PC-9 (cell line): Measurements from ENCODE around the gene VPS4A. TPM values are rescaled to one million over a fixed set of nuclear protein-coding genes. Genes with fewer than 3 reads are reported as not detected.

Source experiments
- BruUV-seq: library from RNA; stranded (reverse); fragments of 400-500 nt; replicated peaks from 2 replicates; lab custom pipeline; 2021; lab: Mats Ljungman, UMichigan
- CTCF ChIA-PET: fragments of 300-600 bp; sonication (Branson Sonifier 250); formaldehyde crosslinking; loops from one replicate; lab custom pipeline; 2022; ENCODE audit warnings: antibody characterized with exemption; lab: Charles Lee
- POLR2A ChIA-PET: fragments of 300-600 bp; sonication (Branson Sonifier 250); formaldehyde crosslinking; loops from one replicate; lab custom pipeline; 2022; ENCODE audit warnings: antibody characterized with exemption; ENCODE audit not compliant: unreplicated experiment; lab: Charles Lee
- DNase-seq, 2 experiments: peaks; one replicate each; pipeline versions ENCODE4 v3.0.0 to v3.0.0-alpha.2; 2015 to 2022; ENCODE audit warnings: mixed read lengths in 1 of 2
- H2AFZ ChIP-seq: fragments of 200-600 bp; sonication (generic); 2 replicates; pipeline ENCODE4 v1.8.1; 2017; ENCODE audit warnings: antibody characterized with exemption
- H3F3A ChIP-seq: fragments of 200-600 bp; sonication (generic); 2 replicates; pipeline ENCODE4 v1.8.1; 2017; ENCODE audit warnings: antibody characterized with exemption, mild to moderate bottlenecking, low read depth; ENCODE audit not compliant: insufficient read depth
- H3K27ac ChIP-seq: fragments of 200-600 bp; sonication (generic); 2 replicates; pipeline ENCODE4 v1.6.1; 2016; ENCODE audit warnings: mixed run types
- H3K27me3 ChIP-seq: fragments of 200-600 bp; sonication (generic); 2 replicates; pipeline ENCODE4 v1.6.1; 2016; ENCODE audit warnings: low read depth, mixed run types; ENCODE audit not compliant: insufficient read depth
- H3K36me3 ChIP-seq: fragments of 200-600 bp; sonication (generic); 2 replicates; pipeline ENCODE4 v1.6.1; 2016; ENCODE audit warnings: low read depth, mixed run types
- H3K4me1 ChIP-seq: fragments of 200-600 bp; sonication (generic); replicated peaks from 2 replicates; pipeline ENCODE4 v1.6.1; 2016; ENCODE audit warnings: mixed run types; ENCODE audit not compliant: insufficient read depth
- H3K4me2 ChIP-seq: fragments of 200-600 bp; sonication (generic); 2 replicates; pipeline ENCODE4 v1.6.1; 2017; ENCODE audit warnings: mixed run types
- H3K4me3 ChIP-seq: fragments of 200-600 bp; sonication (generic); 2 replicates; pipeline ENCODE4 v1.6.1; 2016; ENCODE audit warnings: mixed run types
- H3K79me2 ChIP-seq: fragments of 200-600 bp; sonication (generic); 2 replicates; pipeline ENCODE4 v1.6.1; 2017; ENCODE audit warnings: low read depth, mixed run types
- H3K9me2 ChIP-seq: fragments of 200-600 bp; sonication (generic); 2 replicates; pipeline ENCODE4 v1.8.1; 2017; ENCODE audit warnings: mild to moderate bottlenecking; ENCODE audit not compliant: insufficient read depth
- H3K9me3 ChIP-seq: fragments of 200-600 bp; sonication (generic); 2 replicates; pipeline ENCODE4 v1.8.1; 2016; ENCODE audit warnings: low read depth; ENCODE audit not compliant: insufficient read depth
- H4K20me1 ChIP-seq: fragments of 200-600 bp; sonication (generic); 2 replicates; pipeline ENCODE4 v1.8.1; 2017; ENCODE audit not compliant: insufficient read depth
- CTCF ChIP-seq: fragments of 200-600 bp; sonication (generic); conservative IDR thresholded peaks from 2 replicates; pipeline ENCODE4 v1.6.1; 2017; ENCODE audit warnings: mixed run types, antibody characterized with exemption, mild to moderate bottlenecking, moderate library complexity
- EZH2 ChIP-seq: fragments of 200-600 bp; sonication (generic); IDR thresholded peaks from 2 replicates; pipeline ENCODE4 v1.8.0; 2017; ENCODE audit warnings: antibody characterized with exemption, low read depth
- intact Hi-C: fragments of 100-400 bp; cut with micrococcal nuclease; formaldehyde crosslinking; loops from one replicate; pipeline ENCODE4 v1.10.0; 2022; ENCODE audit not compliant: unreplicated experiment
- total RNA-seq: library from RNA; stranded (reverse); gene quantifications from 2 replicates; pipeline ENCODE4 v1.2.3, GENCODE V29; 2021

VPS4A gene
- total RNA-seq, 1 experiment from 2014 or later: 26.7 TPM

DNA sequence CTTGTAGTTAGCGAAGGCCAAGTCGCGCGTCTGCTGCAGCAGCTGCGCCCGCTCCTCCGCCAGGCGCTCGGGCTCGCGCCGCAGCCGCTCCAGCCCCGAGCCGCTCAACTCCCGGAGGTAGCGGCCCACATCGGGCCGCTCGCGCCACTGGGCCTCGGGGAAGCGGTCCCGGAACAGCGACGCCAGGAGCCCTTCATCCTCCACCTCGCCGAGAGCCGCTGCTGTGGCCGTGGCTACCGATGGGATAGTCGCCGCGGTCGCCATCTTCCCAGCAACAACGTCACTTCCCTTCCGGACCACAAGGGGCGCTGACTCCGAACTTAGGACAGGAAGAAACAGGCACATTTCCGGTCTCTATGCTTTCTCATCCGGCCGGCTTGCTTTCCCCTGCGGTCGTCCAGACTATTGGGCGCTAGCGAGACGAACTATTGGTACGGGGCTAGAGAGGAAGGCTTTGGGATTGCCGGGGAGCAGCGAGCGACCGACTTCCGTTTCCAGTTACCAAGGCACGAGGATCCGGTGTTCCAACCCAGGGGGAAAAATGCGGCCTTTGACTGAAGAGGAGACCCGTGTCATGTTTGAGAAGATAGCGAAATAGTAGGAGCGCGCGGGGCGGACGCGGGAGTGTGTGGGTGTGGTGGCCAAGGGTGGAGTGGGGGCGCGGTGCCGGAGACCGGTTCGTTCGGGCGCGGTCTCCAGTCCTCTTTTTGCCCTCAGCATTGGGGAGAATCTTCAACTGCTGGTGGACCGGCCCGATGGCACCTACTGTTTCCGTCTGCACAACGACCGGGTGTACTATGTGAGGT, 28.3 kb downstream of the VPS4A start, which contains the start of the genes COG8 and NIP7:
Gene COG8, minus strand, starts transcription at position 276 of the 806 bp plus-strand sequence. Its CDS starts 12 bp downstream, at position 264.
Gene NIP7, plus strand, starts transcription at position 484 of the 806 bp plus-strand sequence. Its CDS starts 58 bp downstream, at position 542.
- intact Hi-C loops: loop anchor here (1.0 to 10.0 kb wide), 2 partner anchors 9 to 425 kb away; partner anchors contain the start of genes PDF and WWP2
- peaks cover 16% of the 10 kb centered on the region for H3K4me1 ChIP-seq
- H3K9me2 ChIP-seq: no peaks in the 10 kb centered on the region
- no peaks in the 10 kb centered on the region for H3K27me3 ChIP-seq
- peak within 1 kb of the TSS; percentile 89 for H2AFZ ChIP-seq
- peaks cover 46% of the 10 kb centered on the region for H3F3A ChIP-seq
- H3K79me2 ChIP-seq: peaks cover 48% of the 10 kb centered on the region
- peak; percentile 94 to 97 for DNase-seq
- peak within 1 kb of the TSS; percentile 88 for H3K4me3 ChIP-seq
- TF ChIP-seq EZH2 (no peak), CTCF (peak; percentile 84)
- CTCF ChIA-PET: no interaction called here
- no peaks in the 10 kb centered on the region for H3K9me3 ChIP-seq
- H3K4me2 ChIP-seq: peak within 1 kb of the TSS; percentile 88
- POLR2A ChIA-PET: interaction anchor here (0.7 kb wide), 1 partner anchor 282 kb away, joined by 4 read pairs; no protein-coding TSS in a partner anchor
- no TSS peak for BruUV-seq
- peaks cover 31% of the 10 kb centered on the region for H3K36me3 ChIP-seq
- peak within 1 kb of the TSS; percentile 73 for H3K27ac ChIP-seq
- 0 out of 2 replicates have a peak, but pooled peaks cover 4% of the 10 kb centered on the region for H4K20me1 ChIP-seq

- Histone ChIP-seq H3K27me3 (no peaks in the 10 kb centered on the region), H3K4me1 (peaks cover 16% of the 10 kb centered on the region), H3K4me3 (peak overlapping the region; percentile 88), H3K9me2 (no peaks in the 10 kb centered on the region), H4K20me1 (0 out of 2 replicates have a peak, but pooled peaks cover 4% of the 10 kb centered on the region), H3F3A (peaks cover 48% of the 10 kb centered on the region), H3K9me3 (no peaks in the 10 kb centered on the region), H3K4me2 (peak overlapping the region; percentile 86), H2AFZ (peak overlapping the region; percentile 84), H3K27ac (peak overlapping the region; percentile 73), H3K36me3 (peaks cover 26% of the 10 kb centered on the region), H3K79me2 (peaks cover 48% of the 10 kb centered on the region)
- ChIA-PET CTCF (no interaction called here), POLR2A (interaction anchor here (0.7 kb wide), 1 partner anchor 283 kb away, joined by 4 read pairs; no protein-coding TSS in a partner anchor)
- no peak for DNase-seq
- intact Hi-C loops: no loop called here
- TSS peak; percentile 53 for BruUV-seq
- TF ChIP-seq EZH2: no peak
- TF ChIP-seq CTCF: no peak
Observed at GRCh38 chr16:69340095-69340644, 29.0 kb downstream of the VPS4A start.

DNA sequence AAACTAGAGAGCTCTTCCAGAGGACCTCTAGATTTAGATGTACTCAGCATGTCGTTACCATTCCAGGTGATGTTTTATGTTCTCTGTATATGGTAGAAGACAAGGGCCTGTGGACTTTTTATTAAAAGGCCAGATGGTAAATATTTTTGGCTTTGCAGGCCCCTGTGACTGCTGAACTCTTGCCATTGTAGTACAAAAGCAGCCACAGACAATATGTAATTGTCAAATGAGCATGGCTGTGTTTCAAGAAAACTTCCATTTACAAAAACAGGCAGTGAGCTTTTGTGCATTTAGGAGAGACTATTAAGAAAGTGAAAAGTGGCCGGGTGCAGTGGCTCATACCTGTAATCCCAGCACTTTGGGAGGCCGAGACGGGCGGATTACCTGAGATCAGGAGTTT, 33.0 kb downstream of the VPS4A start:
- ChIA-PET POLR2A (no interaction called here), CTCF (no interaction called here)
- Histone ChIP-seq H3K4me1 (peaks cover 8% of the 10 kb centered on the region), H3K4me3 (no peak overlapping the region), H3K27ac (no peak overlapping the region), H4K20me1 (0 out of 2 replicates have a peak, but pooled peaks cover 4% of the 10 kb centered on the region), H3K4me2 (no peak overlapping the region), H3K9me3 (no peaks in the 10 kb centered on the region), H3F3A (peaks cover 44% of the 10 kb centered on the region), H3K36me3 (peaks cover 18% of the 10 kb centered on the region; the same call in 1 of the 2 replicates), H2AFZ (no peak overlapping the region), H3K79me2 (peaks cover 27% of the 10 kb centered on the region), H3K9me2 (no peaks in the 10 kb centered on the region), H3K27me3 (no peaks in the 10 kb centered on the region)
- intact Hi-C loops: no loop called here
- TF ChIP-seq CTCF (no peak), EZH2 (no peak)
- no peak for DNase-seq
- BruUV-seq: no TSS peak
